HG02678 (cell line): ENCODE results near the gene HIPK2.

Experiments
- ATAC-seq: cut with Tn5 transposase; IDR thresholded peaks from one replicate; pipeline ENCODE4 v1.9.1; 2021; ENCODE audit warnings: mild to moderate bottlenecking, moderate library complexity; ENCODE audit not compliant: unreplicated experiment

Gene HIPK2

GRCh38 chr7:139658296-139658695 is 119.5 kb downstream of the HIPK2 start:
- no peak for ATAC-seq

- no peak for ATAC-seq
Measured at GRCh38 chr7:139657725-139658124, 120.1 kb downstream of the HIPK2 start.

- ATAC-seq: no peak
Measured at GRCh38 chr7:139656387-139656786, 121.4 kb downstream of the HIPK2 start.

DNA sequence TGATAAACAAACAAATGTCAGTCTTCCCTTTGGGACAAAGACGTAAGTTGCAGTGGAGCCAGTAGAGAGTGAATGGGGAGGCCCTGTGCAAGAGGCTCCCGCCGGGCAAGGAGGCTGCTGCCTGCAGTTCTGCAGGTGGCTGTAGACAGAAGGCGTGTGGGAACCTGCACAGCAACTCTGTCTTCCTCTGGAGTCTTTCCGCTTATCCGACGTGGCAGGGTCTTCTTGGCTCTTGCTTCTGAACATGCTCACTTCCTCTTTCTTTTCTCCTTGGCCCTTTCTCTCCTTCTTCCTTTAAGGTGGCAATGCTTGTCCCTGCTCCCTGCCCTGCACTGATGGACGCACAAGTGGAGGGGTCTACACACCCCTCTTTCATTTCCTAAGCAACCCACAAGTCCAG is 122.5 kb downstream of the HIPK2 start:
- ATAC-seq: no peak

DNA sequence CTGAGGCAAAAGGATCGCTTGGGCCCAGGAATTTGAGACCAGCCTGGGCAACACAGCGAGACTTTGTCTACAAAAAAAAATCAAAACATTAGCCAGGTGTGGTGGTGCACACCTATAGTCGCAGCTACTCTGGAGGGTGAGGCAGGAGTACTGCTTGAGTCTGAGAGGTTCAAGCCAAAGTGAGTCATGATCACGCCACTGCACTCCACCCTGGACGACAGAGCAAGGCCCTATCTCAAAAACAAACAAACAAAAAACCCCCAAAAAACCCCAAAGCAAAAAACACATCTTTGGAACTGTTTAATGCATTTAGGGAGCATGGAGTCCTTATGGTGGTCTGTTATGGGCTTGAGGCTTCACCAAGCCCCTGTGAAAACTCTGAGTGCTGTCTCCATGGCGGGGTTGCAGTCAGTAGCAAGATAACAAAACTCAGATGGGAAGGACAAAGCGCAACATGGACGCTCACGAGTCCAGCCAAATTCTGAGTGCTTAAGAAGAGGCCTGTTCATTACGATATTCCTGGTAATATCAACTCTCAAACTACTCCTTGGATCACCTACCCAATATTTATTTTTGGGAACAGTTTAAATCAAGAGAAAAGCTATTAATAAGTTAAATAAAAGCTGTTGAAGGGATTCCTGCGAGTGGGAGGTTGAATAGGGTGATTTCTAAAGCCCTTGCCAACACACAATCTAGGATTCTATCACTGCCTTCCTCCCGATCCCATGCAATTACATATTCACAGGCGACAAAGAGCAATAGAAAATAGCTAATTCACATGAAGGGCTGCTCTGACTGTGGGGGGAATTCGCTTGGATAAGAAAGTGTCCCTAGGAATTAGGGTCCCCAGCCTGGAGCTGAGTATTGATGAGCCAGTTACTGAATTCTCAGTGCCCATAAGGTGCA is 123.3 kb downstream of the HIPK2 start:
- ATAC-seq: no peak

DNA sequence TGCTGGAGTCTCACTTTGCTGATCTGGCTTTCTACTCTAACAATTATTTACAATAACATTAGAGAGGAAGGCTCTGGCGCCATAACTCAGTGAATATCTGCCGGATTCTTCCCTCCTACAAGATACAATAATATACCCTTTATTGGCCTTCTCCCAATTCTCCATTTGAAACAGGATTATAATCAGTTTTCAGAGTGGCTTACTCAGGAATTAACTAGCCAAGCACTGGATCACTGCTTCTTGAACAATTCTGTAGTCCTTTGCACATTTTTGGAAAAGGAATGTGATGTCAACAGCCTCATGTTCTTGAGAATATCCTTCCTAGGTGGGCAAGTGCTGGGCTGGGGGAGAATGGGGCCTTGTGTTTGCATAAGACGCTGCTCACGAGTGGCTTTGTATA is 125.9 kb downstream of the HIPK2 start:
- ATAC-seq: no peak

- no peak for ATAC-seq
Measured at GRCh38 chr7:139651308-139651707, 126.5 kb downstream of the HIPK2 start.

GRCh38 chr7:139650429-139651100 is 127.2 kb downstream of the HIPK2 start:
- no peak for ATAC-seq

GRCh38 chr7:139648941-139649425 is 128.8 kb downstream of the HIPK2 start:
- ATAC-seq: peak; percentile 85

- peak; percentile 16 for ATAC-seq
Measured at GRCh38 chr7:139648391-139648861, 129.4 kb downstream of the HIPK2 start.

DNA sequence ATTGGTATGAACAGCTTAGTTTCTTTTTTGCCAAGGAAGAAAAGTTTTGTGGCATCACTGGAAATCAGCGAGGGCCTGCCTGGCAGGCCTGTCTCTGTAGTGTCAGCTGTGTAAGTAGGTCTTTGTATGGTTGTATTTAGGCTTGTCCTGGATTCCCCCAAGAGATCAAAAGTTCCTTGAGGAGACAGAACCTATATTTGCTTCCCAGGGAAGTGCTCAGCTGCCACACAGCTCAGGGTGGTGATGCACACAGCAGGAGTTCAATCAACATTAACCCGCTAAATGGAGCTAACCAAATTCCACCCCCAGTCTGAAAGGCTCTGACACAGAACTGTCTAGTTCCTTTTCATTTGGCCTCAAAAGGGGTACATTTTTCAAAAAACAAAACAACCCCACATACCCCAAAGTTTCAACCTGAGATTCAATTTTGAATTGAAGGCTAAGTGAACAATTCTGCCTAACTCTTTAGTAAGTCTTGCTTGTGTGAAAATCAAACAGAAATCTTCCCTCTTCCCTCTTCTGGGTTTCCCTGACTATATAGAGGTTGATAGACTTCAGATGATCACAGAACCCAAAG is 129.9 kb downstream of the HIPK2 start:
- ATAC-seq: no peak

GRCh38 chr7:139647085-139647484 is 130.7 kb downstream of the HIPK2 start:
- no peak for ATAC-seq

DNA sequence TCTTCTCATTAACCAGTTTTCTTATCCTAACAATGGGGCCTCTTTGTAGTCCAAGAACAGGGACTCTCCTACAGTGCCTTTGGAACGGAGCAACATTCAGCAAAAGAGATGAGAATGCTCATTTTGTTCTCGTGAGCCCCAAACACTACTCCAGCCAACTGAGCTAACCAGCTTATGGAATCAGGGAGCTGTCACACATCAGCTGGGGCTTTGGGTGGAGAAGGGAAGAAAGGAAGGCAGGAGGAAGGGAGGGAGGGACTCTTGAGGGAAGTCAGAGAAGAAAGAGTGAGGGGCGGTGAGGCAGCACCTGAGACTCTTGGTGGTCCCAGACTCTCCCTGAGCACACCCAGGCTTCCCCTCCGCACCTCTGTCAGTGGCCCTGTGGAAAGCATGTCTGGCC is 131.2 kb downstream of the HIPK2 start:
- ATAC-seq: no peak

- ATAC-seq: no peak
Measured at GRCh38 chr7:139645572-139646523, 131.9 kb downstream of the HIPK2 start.

DNA sequence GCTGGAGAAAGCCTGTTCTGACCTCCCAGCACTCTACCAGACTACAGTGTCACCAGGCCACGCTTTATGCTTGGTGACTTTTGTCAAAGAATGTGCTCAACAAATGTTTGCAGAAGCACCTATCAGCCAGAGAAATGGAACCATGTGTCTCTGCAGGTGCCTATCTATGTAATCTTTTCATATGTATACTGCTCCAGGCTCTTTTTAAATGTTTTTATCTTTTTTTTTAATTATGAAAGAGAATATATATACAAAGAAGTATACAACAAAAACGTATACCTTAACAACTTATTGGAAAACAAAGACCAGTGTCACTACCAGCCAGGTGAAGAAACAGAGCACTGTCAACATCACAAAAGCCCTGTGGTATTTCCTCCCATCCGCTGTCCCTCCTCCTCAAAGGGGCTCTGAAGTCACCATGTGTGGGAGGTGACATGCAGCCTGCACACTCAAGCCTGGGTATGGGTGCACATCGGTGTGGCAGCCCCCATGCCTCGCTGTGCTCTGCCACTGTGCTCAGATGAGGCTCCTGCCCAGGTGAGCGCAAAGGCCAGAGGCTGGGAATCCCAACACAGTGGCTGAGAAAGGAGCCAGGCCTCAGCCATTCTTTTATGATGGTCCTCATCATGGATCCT is 133.7 kb downstream of the HIPK2 start:
- no peak for ATAC-seq

DNA sequence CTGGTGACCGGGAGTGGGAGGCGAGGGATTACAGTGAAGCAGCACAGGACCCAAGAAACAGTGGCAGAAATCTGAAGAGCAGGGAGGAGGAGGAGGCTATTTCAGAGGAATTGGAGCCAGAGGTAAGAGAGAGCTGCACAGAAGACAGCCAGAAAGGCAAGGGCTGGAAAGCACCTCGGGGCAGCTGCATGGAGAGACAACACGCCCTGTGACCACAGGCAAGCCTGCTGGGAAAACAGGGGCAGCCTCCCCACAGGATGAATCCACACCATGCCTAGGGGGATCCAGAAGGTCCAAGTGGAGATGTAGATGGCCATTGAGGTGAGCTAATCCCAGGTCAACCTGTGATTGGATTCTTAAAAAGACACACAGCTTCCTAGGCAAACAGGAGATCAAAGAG is 135.5 kb downstream of the HIPK2 start:
- ATAC-seq: no peak

GRCh38 chr7:139641337-139641992 is 136.3 kb downstream of the HIPK2 start:
- no peak for ATAC-seq

GRCh38 chr7:139640681-139641080 is 137.1 kb downstream of the HIPK2 start:
- no peak for ATAC-seq

DNA sequence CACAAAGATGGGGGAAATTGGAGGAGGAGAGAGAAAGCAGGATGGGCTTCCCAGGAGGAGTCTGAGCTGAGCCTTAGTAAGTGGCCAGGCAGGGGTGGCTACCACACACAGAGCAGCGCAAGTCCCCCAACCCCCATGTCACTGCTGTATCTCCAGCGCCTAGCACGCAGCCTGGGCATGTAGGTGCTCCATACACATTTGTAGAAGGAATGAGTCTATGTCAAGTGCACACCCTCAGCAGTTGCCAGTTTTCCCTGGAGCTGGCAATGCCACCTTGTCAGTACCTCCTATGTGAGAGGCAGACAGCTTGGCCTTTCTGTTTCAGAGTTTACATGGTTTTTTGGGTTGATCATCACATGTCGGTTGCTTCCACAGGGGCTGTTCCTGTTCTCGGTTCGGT is 138.2 kb downstream of the HIPK2 start:
- ATAC-seq: no peak
